NAMALWA (cell line): ENCODE data around the gene NPTXR.
A peak's percentile ranks its signal among the peaks of the same experiment; 100 is the strongest.

Experiments used
- DNase-seq: peaks from one replicate; pipeline ENCODE4 v3.0.0-alpha.2; 2015; ENCODE audit warnings: low spot score

Gene NPTXR

GRCh38 chr22:38843657-38844314 lies at the start of gene NPTXR:
TSS of gene NPTXR (minus strand) at chr22:38844028.
- no peak for DNase-seq

- no peak for DNase-seq
Measured at GRCh38 chr22:38891256-38891655, 47.4 kb upstream of the NPTXR start.

DNA sequence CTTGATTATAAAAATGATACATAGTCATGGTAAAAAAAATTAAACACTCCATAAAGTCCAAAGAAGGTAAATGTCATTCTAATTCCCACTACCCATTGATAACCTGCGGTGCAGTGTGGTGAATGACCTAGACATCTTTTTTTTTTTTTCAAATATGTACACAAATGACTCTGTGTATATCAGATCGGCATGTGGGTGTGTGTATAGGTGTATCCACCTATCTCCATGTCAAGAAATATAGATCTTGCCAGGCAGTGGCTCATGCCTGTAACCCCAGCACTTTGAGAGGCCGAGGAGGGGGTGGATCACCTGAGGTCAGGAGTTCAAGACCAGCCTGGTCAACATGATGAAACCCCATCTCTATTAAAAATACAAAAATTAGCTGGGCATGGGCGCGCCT lies 46.5 kb upstream of the NPTXR start:
- DNase-seq = no peak

DNA sequence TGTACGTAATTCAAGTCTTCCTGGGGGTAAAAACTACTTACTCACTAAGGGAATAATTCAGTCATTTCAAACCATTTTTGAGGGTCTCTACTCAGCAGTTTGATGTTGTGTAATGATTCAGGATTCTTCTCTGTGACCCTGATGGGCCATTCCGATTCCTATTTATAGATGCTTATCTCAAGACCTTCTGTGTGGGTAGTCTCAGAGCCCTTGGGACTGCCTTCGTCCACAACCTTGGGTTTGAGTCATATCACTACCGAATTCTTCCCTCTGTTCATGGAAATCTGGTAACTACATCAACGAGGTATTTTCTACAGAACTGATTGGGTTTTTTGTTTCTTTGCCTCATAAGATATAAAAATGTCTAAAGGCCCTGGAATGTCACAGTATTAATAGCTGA lies 42.5 kb upstream of the NPTXR start:
- no peak for DNase-seq

GRCh38 chr22:38882972-38883622 lies 39.3 kb upstream of the NPTXR start:
- DNase-seq = no peak

DNA sequence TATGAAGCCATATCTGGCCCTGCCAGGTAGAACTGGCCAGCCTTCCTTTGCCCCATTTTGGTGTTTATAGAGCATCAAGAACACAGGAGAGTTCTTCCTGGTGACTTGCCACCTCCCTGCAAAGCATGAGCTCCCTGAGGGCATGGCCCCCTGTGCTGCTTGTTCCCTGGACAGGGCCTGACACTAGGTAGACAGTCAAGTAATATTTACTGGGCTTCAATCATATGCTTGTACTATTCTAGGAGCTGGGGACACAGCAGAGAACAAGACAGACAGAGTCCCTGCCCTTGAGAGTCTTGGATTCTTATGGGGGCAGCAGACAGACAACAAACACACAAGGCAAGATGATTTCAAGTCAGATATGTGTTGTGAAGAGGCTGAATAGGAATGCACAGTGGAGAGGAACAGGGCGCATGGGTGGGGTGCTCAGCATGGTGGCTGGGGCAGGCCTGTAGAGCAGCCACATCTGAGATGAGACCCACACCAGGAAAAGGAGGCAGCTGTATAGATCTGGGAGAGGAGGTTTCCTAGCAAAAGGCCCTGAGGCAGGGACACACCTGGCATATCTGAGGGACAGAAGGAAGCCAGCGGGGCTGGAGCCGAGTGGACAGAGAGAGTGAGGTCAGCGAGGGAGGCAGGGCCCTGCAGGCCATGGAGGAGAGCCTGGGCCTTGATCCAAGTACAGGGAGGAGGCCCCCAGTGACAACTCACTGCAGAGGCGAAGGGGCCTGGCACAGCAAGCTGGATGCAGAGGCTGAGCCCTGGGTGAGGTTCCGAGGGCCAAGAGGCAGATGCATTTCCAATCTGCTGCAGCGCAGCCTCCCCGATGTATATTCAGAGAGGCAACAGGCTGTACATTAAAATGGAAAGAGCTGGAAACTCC lies 38.4 kb upstream of the NPTXR start:
- DNase-seq = no peak

- no peak for DNase-seq
Measured at GRCh38 chr22:38881464-38881871, 37.6 kb upstream of the NPTXR start.

DNA sequence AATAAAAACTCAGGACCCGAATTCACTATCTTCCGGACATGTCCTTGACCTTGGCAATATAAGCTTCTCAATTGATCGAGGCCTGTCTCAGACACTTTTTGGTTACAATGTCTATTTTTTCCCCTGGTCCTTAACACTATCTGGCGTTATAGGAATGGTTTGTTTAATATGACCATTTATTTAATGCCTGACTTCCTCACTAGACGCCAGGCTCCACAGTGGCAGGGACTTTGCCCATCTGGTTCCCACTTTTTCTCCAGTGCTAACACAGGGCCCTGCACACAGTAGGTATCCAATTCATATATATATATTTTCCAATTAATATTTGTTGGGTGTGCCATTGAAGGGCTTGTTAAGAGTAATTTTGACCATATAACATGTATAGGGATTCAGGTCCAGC lies 36.1 kb upstream of the NPTXR start:
- DNase-seq = no peak

GRCh38 chr22:38879108-38879729 lies 35.4 kb upstream of the NPTXR start:
- no peak for DNase-seq

DNA sequence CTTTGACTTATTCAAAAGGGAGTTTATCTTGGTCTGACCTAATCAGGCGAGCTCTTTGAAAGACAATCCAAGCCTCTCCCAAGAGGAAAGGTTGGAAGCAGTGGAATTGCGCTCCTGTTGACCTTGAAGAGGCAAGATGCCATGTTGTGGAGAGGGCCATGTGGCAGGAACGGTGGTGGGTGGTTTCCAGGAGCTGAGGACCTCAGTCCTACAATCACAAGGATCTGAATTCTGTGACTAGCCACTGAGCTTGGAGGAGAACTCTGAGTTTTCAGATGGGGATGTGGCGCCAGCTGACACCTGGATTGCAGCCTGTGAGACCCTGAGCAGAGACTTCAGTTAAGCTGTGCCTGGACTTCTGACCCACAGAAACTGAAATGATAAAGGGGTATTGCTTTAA lies 34.2 kb upstream of the NPTXR start:
- no peak for DNase-seq

DNA sequence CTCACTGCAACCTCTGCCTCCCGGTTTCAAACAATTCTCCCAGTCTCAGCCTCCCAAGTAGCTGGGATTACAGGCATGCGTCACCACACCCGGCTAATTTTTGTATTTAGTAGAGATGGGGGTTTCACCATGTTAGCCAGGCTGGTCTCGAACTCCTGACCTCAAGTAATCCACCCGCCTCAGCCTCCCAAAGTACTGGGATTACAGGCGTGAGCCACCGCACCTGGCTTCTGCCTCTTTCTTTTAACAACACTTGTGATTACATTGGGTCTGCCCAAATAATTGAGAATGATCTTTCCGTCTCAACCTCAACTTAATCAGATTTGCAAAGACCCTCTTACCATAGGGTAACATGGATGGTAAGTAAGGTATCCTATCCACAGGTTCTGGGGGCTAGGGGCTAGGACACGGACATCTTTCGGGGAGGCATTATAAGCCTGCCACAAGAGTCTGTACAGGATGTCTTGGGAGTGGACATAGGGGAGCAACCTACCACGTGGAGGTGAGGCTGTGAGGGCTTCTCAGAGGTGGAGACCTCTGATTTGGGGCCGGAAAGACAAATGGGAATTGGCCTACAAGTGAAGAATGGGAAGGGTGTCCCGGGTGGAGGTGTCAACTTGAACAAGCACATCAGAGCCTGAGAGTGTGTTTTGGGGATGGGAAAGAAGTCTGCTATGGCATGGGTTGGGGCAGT lies 30.8 kb upstream of the NPTXR start:
- DNase-seq = no peak

- DNase-seq = no peak
Measured at GRCh38 chr22:38873469-38874411, 29.9 kb upstream of the NPTXR start.

DNA sequence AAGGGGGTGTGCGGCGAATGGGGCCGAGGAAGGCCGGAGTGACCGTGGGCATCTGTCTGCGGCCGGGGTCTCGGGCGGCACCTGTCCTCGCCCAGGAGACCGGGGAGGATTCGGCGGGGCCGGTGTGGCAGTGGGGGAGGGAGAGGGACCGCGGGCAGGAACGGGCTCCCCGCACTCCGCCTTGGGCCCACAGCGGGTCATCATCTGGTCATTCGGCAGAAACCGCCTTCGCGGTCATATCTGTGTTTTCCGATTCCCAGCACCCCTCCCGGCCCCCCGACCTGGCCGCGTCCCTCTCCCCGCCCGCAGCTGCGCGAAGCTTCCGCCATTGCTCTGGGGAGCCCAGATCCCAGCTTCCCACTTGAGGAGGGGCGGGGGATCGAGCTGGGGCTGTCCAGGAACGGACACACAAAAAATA lies 29.0 kb upstream of the NPTXR start:
- DNase-seq = no peak

- peak; percentile 91 for DNase-seq
Measured at GRCh38 chr22:38872172-38872830, 28.5 kb upstream of the NPTXR start, which contains the start of gene CBX6. TSS of gene CBX6 (minus strand) at chr22:38872216. CDS start at chr22:38872190, 26 bp downstream.

DNA sequence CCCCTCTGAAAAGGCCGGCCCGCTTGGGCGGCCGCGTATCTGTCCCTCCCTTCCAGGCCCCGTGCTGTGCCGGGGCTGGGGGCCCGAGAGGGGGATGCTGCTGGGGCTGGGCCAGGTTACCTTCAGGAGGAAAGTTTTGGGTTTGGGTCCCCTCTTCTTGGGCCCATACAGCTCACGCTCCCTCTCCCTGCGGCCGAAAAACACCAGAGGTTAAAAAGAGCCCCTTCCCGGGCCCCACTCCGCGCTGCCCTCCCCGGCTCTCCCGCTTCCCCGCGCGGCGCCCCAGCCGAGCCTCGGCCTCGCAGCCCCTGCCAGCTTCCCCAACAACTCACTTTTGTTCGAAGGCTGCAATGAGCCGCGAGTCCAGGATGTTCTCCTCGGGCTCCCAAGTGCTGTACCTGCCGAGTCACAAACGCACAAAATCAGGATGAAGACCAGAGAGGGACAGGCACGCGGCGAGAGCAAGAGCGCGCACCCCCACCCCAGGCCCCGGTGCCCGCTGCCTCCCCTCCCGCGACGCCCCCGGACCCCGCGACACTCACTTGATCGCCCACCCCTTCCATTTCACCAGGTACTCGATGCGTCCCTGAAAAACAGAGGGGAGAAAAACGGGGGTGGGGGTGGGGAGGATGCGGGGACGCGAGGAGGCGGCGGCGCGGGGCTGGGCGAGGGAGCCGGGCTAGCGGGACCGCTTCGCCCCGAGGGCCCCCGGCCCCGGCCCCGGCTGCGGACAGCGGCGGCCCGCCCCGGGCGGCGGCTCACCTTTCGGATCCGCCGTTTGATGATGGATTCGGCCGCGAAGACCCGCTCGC lies 27.7 kb upstream of the NPTXR start:
- DNase-seq = peak; percentile 46

DNA sequence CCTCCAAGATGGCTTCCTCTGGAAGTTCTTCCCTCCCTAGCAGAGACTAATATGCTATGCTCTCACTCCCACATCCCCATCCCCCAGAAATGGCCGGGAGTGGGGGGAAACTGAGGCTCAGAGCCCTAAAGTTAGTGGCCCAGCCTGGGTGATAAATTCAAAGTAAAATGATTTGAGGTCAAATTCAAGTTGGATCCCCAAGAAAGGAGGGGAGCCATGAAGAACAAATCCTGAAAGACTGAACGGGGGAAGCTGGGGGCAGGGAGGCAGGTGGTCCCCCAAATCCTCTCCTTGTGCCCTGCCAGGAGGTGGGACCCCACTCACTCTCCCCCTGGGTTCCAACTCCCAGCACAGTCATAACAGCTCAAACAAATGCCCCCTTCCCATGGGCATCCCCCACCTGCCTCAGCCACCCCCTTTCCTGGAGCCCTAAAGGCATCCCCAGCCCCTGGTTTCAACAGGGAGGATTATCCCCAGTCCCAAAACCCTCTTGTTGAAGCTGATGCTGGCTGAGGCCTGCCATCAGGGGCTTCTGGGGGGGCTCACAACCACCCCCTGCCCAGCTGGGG lies 27.0 kb upstream of the NPTXR start:
- DNase-seq = no peak

GRCh38 chr22:38870312-38870741 lies 26.5 kb upstream of the NPTXR start:
- DNase-seq = peak; percentile 92

DNA sequence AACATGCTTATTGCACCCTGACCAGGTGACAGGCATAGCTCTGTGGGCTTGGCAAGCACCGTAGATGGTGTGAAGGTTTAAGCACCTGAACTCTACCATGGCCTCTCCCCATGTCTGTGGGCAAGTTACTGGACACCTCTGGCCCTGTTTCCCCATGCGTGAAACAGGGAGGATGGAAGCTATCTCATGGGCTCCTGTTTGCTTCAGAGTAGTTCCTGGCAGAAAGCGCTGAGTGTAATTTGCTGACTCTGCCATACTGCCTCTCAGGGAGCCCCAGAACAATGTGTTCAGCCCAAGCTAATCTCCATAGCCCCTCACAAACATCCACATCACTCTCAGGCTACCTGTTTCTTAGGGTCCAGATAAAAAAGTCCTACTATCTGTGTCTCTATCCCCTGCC lies 25.8 kb upstream of the NPTXR start:
- DNase-seq = no peak

GRCh38 chr22:38868886-38869381 lies 25.1 kb upstream of the NPTXR start:
- DNase-seq = peak; percentile 81
